GM21360 (cell line): Measurements from ENCODE around the gene MORN4.
"Not testable (repeated sequence)": the region's sequence is repeated elsewhere in the genome, so short reads cannot be mapped to it uniquely, and the experiment has no call there.

Experiments used
- ATAC-seq: cut with Tn5 transposase; IDR thresholded peaks from one replicate; pipeline ENCODE4 v1.9.1; 2021; ENCODE audit warnings: mild to moderate bottlenecking, moderate library complexity; ENCODE audit not compliant: unreplicated experiment

Gene MORN4

DNA sequence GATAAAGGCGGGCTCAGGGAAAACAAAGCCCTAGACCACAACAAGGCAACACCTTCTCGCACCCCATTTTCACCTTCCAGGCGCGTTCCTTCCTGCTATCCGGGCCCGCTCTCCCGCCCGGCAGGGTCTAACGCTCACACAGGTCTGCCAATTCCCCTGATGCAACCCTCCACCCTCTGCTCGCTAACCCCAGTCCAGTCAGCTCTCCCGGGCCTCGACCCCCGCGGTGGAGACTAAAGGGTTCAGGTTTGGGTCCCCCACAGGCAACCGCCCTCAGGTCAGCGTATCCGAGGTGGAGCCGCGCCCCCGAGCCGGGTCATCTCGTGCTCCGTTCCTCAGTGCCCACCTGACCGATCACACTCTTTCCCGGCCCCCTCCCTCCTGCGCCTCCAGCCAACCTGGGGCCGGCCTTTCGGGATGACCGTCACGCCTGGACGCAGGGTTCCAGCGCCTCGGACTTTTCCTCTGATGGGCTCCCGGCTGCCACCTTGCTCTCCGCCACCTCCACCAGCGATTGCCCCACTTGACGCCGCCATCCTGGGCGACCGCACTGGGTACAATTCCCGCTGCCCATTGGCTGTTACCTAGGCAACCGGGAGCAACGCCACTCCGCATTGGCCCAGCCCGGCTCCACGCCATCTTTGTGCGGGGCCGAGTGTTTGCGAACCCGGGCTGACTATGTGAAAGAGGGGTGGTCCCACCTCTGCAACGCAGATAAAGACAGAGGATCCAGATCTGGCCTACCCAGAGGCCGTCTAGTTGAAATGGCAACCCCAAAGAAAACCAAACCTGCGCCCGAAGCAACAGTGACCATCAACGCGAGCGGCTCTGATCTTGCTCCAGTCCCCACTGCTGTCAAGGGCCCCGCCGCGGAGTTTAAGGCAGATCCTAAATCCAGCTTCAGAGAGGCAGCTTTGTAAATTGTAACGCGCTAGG, at the start of gene MORN4:
TSS of gene MORN4 (minus strand) at position 552 of the 936 bp plus-strand sequence. CDS start 13,847 bp downstream, outside the sequence.
- ATAC-seq = peak; percentile 98

DNA sequence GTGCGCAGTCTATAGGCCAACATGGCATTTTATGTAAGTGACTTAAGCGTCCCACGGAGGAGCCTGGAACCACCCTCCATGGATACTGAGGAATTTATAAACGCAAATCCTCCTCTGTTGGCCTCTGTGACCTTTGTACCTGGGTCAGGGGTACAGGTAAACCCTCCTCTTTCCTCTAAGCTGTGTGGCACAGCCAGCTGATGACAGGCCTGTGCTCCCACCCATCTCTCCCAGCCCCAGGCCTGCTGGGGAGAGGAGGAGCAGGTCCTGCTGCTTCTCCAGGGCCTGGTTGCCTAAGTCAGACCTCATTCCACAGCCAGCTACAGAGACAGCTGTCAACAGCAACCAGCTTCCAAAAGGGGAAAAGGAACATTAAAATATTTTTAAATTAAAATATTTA, 48.7 kb upstream of the MORN4 start:
- no peak for ATAC-seq

DNA sequence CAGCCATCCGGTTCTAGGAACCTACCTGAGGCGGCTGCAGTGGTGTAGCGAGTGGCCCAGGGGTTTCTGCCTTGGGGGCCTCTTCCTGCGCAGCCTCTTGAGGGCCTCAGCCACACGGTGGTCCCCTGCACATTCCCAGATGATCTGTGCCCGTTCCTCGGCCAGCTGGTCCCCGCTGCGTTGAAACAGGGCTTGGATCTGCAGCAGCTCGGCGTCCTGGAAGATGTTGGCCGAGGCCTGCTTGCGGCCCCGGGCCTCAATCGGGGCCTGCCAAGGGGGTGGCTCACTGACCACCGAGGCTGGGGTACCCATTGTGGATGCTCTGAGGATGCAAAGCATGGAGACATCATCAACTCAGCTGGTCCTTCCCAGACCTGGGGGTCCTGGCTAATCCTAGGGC, 46.3 kb upstream of the MORN4 start:
- ATAC-seq = no peak

DNA sequence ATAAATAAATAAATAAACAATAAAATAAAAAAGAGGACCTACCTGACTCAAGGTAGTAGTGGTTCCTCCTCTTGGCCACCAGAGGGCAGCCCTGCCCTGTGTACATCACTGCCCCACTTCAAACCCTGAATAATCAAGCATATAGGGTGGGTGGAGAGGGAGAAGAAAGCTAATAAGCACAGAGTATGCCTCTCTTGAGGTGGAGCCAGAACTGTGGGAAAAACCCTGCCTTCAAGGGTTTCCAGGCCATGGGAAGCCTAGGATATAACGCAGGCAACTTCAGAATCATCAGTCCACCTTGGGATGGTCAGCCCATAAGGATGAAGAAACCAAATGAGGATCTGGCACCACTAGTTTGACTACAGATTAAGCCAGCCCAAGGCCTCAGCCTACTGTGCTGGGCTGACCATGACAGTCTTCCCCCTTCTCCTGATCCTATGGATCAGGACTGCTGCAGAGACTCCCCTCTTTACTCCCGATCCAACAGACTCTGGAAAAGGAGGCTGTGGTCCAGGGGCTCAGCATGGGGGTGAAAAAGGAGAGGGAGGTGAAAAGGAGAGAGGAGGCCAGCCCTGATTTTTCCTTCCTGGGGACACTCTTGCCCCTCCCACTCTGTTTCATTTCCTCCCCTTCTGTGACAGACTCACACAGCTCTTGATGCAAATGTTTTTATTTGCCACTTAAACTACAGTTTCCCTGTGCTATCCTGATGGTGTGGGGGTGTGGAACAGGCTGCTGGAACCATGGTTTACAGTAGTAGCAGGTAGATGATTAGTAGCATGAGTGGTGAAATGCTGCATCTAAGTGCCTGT, 43.7 kb upstream of the MORN4 start:
- ATAC-seq = peak; percentile 77

DNA sequence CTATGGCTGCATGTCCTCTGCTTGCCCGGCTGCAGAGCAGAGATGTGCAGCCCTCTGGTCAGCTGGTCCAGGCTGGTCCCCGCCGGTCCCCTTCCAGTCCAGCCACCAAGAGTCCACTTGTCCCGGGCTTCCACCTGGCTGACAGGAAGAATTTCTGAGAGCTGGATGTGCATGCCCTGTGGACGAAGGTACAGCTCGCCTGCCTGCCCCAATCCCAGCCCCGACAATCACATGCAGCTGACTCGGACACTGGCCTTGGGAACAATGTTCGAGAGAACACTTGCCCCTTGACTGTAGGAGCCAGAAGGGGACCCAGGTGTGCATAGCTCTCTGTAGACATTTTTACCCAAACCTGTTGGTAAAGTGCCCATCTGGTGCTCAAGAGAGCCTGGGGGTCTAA, 41.9 kb upstream of the MORN4 start:
- no peak for ATAC-seq

DNA sequence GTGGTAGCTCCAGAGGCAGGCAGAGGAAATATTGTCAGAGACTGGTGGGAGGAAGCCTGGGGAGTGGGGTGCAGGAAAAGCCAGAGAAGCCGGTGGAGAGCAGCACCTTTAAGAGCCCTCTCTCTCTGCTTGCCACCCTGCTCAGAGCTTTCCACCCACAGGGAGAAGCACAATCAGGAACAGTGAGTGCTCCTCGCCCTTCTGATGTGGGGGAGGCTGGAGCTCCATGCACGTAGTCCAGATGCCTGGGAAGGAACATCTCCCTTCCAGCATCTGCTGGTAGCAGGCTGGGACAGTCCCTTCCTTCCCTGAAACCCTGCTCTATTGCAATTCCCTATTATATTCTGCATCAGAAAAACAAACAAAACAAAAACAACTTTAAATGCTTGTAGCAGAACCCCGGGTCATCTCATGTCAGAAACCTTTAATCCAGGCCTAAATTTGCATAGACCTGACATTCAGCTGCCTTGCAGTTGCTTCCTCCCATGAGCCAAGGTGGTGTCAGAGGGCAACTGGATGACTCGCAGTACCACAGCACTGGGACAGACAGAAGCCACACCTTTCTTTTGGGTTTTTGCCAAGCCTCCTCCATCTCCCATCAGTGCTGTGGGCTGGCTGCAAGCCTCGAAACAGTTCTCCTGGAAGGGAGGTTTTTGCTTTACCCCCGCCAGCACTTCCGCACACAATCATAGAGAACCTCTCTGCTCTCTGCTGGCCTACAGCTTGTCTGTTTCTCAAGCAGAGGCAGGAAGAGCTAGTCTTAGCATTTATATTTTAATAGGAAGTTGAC, 40.6 kb upstream of the MORN4 start:
- no peak for ATAC-seq

DNA sequence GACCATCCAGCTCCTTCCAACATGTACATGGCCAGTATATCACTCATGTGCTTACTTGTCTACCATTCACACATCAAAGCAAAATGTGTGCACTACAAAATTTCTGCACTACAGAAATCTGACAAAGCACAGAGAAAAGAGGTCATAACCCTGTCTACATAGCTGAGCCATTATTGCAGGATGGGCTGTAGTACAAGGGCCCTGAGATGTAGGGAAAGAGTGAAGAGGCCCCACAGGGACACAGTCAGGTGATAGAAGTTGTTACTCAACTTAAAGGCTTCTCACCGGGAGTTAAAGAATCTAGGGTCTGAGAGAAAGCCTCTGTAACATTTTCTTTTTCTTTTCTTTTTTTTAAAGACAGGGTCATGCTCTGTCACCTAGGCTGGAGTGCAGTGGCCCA, 36.3 kb upstream of the MORN4 start:
- no peak for ATAC-seq

DNA sequence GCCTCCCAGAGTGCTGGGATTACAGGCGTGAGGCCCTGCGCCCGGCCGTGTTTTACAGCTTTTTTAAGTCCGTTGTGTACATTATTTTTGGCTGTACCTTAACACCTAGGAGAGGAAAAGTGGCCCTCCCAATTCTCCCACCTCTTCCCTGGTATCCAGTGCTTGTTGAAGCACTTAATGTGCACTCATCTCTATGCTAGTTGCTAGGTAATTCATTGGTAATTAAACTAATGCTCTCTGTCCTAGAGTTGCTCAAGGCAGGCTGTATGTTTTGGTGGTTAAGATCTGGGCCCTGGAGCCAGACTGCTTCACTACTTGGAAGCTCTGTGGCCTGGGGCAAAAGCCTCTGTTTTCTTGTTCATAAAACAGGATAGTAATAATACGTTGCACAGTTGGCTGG, 34.2 kb upstream of the MORN4 start:
- ATAC-seq = no peak

DNA sequence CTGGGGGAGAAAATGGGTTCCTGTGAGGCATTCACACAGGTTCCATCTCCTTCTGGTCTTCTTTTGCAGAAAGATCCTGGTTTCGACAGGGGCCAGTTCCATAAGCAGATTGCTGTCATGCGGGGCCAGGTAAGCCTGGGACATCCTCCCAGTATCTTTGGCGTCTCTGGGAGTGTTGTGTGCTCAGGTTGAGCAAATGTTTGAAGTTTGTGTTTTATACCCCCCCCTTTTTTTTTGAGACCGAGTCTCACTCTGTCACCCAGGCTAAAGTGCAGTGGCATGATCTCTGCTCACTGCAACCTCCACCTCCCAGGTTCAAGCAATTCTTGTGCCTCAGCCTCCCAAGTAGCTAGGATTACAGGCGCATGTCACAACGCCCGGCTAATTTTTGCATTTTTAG, 33.7 kb upstream of the MORN4 start:
- ATAC-seq = no peak

DNA sequence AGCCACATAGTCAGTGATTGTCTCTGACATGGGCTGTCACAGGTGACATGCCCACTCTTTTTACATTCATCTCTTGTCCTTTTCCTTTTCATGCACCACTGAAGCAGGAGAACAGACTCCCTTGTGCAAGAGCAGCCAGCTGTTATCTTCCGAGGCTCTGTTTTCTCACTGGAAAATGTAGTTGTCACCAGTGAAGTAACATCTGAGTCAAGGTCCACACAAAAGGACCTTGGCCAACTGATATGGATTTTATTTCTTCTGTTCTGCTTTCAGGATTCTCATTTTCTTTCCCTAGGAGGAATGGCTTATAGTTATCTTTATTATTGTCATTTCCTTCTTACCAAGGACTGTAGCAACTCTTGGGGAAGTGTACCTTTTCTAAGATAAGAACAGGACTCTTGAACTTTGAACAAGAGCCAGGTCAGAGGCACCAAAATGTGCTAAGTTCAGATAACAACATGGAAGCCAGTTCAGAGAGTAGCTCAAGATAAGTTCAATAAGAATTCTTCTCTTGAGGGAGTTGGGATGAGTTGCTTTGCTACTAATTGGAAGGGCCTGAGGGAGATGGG, 31.1 kb upstream of the MORN4 start:
- ATAC-seq = no peak

DNA sequence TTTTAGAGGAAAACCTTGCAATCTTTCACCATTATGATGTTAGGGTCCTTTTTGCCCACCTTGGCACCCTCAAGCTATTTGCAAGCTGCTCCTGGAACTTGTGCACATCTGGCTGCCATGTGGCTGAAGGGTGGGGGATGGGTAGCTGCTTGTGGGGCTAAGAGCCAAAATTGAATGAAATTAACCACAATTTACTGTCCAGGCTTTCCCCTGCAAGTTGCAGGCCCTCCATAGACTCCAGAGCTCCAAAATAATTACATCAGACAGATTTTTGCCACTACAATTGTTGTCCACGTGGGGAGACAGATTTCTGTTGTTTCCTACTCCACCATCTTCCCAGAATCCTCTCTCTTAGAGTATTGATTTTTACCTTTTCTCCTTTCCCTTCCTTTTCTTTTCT, 26.3 kb upstream of the MORN4 start:
- no peak for ATAC-seq

DNA sequence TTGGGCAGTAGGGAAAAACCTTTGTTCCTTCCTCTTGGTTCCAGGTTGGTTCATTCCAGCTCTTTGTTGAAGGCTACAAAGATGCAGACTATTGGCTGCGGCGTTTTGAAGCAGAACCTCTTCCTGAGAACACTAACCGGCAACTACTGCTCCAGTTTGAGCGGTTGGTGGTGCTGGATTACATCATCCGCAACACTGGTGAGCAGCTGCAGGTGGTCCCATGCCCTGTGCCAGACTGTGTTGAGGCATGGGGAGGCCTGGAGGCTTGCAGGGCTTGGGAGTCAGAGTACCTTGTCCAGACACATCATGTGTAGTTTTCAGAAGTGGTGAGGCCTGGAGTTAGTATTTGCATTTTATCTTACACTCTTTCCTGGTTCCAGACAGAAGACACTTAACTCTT, 23.5 kb upstream of the MORN4 start:
- no peak for ATAC-seq

DNA sequence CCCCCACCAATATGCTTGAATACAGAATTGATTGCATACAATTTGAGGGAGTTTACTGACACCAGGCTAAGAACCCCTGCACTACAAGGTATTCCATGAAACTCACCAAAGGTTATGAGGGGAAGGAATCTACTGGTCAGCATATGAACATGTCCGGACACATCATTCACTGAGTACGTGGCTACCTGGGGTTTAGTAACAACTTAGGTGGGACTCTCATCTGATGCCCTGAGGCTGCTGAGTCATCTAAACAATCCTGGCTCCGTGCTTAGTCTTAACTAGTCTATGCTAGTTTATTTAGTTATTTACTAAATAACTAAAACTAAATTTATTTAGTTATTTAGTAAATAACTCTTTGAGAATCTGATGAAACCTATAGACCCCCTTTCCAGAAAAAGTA, 18.5 kb upstream of the MORN4 start:
- no peak for ATAC-seq

DNA sequence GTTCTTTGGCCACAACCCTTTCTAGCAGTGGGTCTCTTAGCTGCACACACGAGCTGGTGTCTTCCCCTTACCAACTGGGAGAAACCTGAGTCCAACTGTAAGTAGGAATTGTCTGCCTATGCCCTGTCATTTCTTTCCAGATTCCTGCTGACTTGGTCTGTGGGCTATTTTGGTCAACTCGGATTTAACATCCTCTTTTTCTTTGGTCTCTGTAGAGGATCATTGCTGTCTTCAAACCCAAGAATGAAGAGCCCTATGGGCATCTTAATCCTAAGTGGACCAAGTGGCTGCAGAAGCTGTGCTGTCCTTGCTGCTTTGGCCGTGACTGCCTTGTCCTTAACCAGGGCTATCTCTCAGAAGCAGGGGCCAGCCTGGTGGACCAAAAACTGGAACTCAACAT, 17.4 kb upstream of the MORN4 start:
- no peak for ATAC-seq

DNA sequence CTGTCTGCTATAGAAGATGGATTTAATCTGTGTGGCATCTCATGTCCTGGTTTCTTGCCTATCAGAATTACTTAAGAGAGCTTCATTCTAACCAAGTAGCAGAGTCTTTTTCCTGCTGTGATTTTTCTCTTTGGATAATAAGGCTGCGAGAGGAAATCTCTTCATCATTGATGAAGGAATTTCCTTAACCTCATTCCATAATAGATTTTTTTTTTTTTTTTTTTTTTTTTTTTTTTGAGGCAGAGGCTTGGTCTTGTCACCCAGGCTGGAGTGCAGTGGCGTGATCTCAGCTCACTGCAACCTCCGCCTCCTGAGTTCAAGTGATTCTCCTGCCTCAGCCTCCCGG, 16.1 kb upstream of the MORN4 start:
- ATAC-seq = not testable (repeated sequence)

DNA sequence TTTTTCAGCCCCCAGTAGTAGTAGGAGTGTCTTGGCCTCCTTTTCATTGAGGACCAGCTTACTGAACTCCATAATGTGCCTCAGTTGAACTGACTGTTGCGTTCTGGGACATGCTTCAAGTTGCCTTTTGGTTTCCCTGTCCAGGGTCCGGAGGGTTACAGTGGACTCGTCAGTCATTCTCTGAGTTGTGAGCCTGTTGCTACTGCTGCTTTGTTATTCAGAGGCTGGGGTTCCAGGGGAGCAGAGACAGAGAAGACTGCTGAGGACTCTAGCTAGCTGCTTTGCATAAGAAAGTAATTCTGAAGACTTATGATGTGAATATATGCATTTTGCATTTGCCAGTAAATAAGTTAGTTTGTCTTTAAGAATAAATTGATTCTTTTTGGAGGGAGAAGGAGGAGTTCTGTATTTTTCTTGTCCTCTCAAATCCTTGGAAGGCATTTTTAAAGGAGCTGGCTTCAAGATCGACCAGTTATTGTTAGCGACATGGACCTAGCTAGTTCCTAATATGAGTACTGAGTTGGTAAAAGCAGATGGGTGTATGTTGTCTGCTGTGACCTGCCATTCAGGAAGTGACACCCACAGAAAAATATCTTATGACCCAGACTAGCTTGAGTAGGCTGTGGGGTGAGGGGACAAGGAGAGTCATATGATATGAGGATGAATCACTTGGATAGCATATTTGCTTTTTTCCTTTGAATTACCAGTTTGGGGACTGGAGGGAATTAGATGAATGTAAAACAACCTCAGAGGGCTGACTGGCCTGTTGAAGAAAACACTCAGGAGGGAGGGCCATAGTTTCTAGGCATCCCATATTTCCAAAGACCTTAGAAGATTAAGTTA, 15.5 kb upstream of the MORN4 start:
- peak; percentile 74 for ATAC-seq

DNA sequence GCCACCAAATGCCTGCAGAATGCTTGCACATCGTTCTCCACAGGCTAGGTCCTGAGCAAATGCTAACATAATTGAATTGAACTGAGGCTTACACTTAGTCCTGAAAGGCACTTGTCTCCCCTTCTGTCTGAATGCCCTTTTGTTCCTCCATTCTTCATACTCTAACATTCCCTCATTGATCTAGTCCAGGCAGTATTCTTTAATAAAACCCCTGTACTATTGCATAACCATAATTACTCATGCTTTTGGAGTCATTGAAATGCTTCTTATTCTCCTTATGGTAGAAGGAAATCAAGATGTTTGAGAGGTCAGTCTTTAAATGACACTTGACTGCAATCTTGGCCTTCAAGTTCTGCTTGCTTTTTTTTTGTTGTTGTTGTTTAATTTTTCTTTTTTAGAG, 14.3 kb upstream of the MORN4 start:
- ATAC-seq = no peak

DNA sequence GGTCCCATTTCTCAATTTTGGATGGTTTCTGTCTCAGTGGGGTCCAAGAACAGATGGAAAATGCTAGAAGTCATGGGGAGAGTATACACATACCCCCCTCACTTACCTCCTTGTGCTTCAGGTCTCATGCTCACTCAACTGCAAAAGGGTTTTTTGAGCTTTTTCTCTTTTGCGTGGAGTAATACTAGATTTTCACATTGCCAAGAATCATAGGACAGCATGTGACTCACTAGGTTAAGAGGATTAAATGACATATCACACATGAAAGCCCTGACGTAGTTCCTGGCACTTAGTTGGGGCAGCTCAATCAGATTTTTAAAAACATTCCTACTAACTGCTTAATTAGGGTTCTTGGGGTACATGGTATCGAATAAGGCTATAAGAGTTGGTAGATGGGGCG, 11.6 kb upstream of the MORN4 start:
- no peak for ATAC-seq

DNA sequence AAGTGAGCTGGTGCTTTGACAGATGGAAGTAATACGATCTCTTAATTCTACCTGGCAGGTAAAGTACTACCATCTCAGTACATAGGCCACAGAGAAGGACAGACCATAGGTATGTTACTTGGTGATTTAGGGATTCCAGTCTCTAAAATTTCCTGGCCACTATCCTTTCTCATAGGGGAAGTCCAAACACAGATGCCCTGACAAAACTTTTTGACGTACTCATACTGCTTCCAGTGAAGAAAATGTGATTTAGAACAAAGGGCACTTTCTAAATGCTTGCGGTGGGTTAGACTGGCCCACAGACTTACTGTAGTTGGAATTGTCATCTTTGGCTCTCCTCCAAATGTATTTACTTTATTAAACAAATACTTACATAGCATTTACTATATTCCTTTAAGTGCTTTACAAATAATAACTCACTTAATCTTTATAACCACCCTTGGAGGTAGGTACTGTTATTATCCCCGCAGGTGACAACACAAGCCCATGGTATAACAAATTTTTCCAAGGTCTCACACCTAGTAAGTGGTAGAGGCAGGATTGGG, 10.2 kb upstream of the MORN4 start:
- no peak for ATAC-seq
